ENCODE results near the gene FLACC1. TPM values are rescaled to one million over a fixed set of nuclear protein-coding genes. Genes with fewer than 3 reads are reported as not detected.

Gene FLACC1
- total and polyA plus RNA-seq, 2 donors (not counting 1 experiment from before 2014, with no cell fraction given): 1.5 to 5.0 TPM

DNA sequence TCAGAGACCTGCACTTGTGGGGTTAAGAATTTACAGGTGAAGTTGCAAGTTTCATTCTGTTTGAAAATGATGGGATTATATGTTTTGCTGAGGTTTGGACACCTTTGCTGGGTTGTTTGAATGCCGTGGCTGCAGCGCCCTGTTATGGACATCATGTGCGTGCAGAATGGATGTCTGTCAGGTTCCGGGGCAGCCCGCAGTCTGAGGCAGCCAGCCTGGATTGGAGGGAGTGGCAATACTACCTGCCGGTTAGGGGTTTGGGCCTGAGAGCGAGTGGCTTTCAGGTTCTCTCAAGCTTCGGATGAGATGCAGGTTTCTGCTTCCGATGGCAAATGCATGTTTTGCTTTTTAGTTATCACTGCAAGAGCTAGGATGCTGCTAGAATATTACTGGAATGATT, 95.7 kb downstream of the FLACC1 start:
- ATAC-seq (ENCODE audit: low read depth) (no peak), DNase-seq (peak; percentile 40)
- intact Hi-C loops (cut with micrococcal nuclease): loop anchor here (2.0 to 5.0 kb wide), 2 partner anchors 15 to 381 kb away; partner anchors contain the start of gene TMEM237
- Histone ChIP-seq H3K79me2 (ENCODE audit: control insufficient read depth, insufficient read depth, low read length) (peaks cover 71% of the 10 kb centered on the region), H3K9ac (ENCODE audit: low read length) (peak overlapping the region; percentile 84), H2AFZ (ENCODE audit: insufficient read depth, low read depth, low read length, poor library complexity, severe bottlenecking) (peak overlapping the region; percentile 43), H3K27me3 (replicated peaks in 1 of 4; ENCODE audit: control extremely low read depth in 1 of 4, control insufficient read depth in 3 of 4, insufficient read depth in 4 of 4, low read length in 3 of 4) (no peaks in the 10 kb centered on the region), H3K9me3 (ENCODE audit: control extremely low read depth in 1 of 3, control insufficient read depth in 2 of 3, insufficient read depth in 1 of 3, low read length in 2 of 3) (no peaks in the 10 kb centered on the region), H3K4me3 (ENCODE audit: control extremely low read depth in 1 of 5, extremely low read depth in 1 of 5, insufficient read depth in 1 of 5, low read depth in 2 of 5, low read length in 4 of 5) (peak overlapping the region; percentile 74 to 97 (median 79)), H3K27ac (ENCODE audit: low read length in 2 of 2) (peak overlapping the region; percentile 40 to 98), H3K4me1 (ENCODE audit: control insufficient read depth in 2 of 2, insufficient read depth in 2 of 2, low read length in 2 of 2) (peaks cover 64 to 76% of the 10 kb centered on the region in 2 donors), H4K20me1 (ENCODE audit: control insufficient read depth, insufficient read depth, low read length, poor library complexity, severe bottlenecking) (peaks cover 16% of the 10 kb centered on the region), H3K4me2 (replicated peaks; ENCODE audit: low read depth, low read length, poor library complexity, severe bottlenecking) (peak overlapping the region; percentile 87), H3K36me3 (replicated peaks in 1 of 2; ENCODE audit: control extremely low read depth in 1 of 2, control insufficient read depth in 1 of 2, extremely low read depth in 1 of 2, insufficient read depth in 2 of 2, low read length in 1 of 2) (peaks cover 3 to 7% of the 10 kb centered on the region in 2 experiments)
- ChIA-PET POLR2A (interaction anchor here (2.4 to 2.8 kb wide), 3 partner anchors 25 to 144 kb away, joined by 8 to 14 read pairs (median 14); no protein-coding TSS in a partner anchor), CTCF (interaction anchor here (0.9 to 10.9 kb wide), 10 partner anchors 9 to 104 kb away, joined by 3 to 123 read pairs (median 6); partner anchors contain the start of gene CASP10)
- 30% methylated on average over 9 of the region's 9 CpGs for WGBS (ENCODE audit: insufficient coverage)
- no peaks in the 10 kb centered on the region for H3K27me3 Mint-ChIP-seq
- peak overlapping the region; percentile 97 for H3K4me3 Mint-ChIP-seq
- H3K9me3 Mint-ChIP-seq (ENCODE audit: insufficient read depth): no peaks in the 10 kb centered on the region
- peak overlapping the region; percentile 99 for H3K27ac Mint-ChIP-seq
- H3K4me1 Mint-ChIP-seq: peaks cover 80% of the 10 kb centered on the region
- no peak for TF ChIP-seq CTCF (IDR thresholded peaks at IDR 0.05)
- TF ChIP-seq EZH2 (IDR thresholded peaks at IDR 0.05; ENCODE audit: borderline replicate concordance, insufficient read depth, low read depth, low read length, poor library complexity, severe bottlenecking): no peak

DNA sequence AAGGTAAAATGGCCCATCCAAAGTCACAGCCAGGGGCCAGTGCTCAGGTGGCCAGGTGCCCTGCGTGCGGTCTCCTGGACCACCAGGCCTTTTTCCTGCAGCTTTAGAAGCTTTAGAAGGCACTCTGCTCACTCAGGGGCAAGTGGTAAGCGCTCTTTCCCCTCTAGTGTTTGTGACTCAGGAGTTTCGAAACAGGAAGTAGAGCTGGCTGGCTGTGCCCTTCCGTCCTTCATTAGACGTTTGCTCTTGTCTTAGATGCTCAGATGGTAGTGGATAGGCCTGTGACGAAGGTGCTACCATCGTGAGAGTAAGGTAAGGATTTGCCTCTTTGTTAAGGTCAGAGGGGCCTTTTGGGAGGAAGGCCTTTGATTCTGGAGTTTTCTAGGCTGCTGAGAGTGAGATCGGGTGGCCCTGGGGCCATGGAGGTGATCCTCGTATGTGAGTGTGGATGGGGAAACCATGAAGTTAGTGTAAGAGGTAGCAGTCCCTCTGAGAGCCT, 96.8 kb downstream of the FLACC1 start, which contains the start of gene CASP8:
Gene CASP8, plus strand, starts transcription at position 235 of the 499 bp plus-strand sequence. CDS start 5,951 bp downstream, outside the sequence.
- H3K4me3 Mint-ChIP-seq: peak within 1 kb of the TSS; percentile 97
- H3K4me1 Mint-ChIP-seq: peaks cover 77% of the 10 kb centered on the region
- peak within 1 kb of the TSS; percentile 99 for H3K27ac Mint-ChIP-seq
- DNase-seq: peak; percentile 87
- ATAC-seq (ENCODE audit: low read depth): peak; percentile 51
- Histone ChIP-seq H2AFZ (ENCODE audit: insufficient read depth, low read depth, low read length, poor library complexity, severe bottlenecking) (peak within 1 kb of the TSS; percentile 83), H3K4me1 (ENCODE audit: control insufficient read depth in 2 of 2, insufficient read depth in 2 of 2, low read length in 2 of 2) (peaks cover 64 to 81% of the 10 kb centered on the region in 2 donors), H3K27me3 (replicated peaks in 1 of 4; ENCODE audit: control extremely low read depth in 1 of 4, control insufficient read depth in 3 of 4, insufficient read depth in 4 of 4, low read length in 3 of 4) (no peaks in the 10 kb centered on the region), H3K79me2 (ENCODE audit: control insufficient read depth, insufficient read depth, low read length) (peaks cover 70% of the 10 kb centered on the region), H4K20me1 (ENCODE audit: control insufficient read depth, insufficient read depth, low read length, poor library complexity, severe bottlenecking) (peaks cover 6% of the 10 kb centered on the region), H3K4me3 (ENCODE audit: control extremely low read depth in 1 of 5, extremely low read depth in 1 of 5, insufficient read depth in 1 of 5, low read depth in 2 of 5, low read length in 4 of 5) (peak within 1 kb of the TSS; percentile 74 to 97 (median 79)), H3K27ac (ENCODE audit: low read length in 2 of 2) (peak within 1 kb of the TSS; percentile 97 to 98), H3K9me3 (ENCODE audit: control extremely low read depth in 1 of 3, control insufficient read depth in 2 of 3, insufficient read depth in 1 of 3, low read length in 2 of 3) (no peaks in the 10 kb centered on the region), H3K36me3 (replicated peaks in 1 of 2; ENCODE audit: control extremely low read depth in 1 of 2, control insufficient read depth in 1 of 2, extremely low read depth in 1 of 2, insufficient read depth in 2 of 2, low read length in 1 of 2) (peaks cover 0 to under 1% of the 10 kb centered on the region in 2 experiments), H3K9ac (ENCODE audit: low read length) (peak within 1 kb of the TSS; percentile 84), H3K4me2 (replicated peaks; ENCODE audit: low read depth, low read length, poor library complexity, severe bottlenecking) (peak within 1 kb of the TSS; percentile 87)
- TF ChIP-seq CTCF (IDR thresholded peaks at IDR 0.05): no peak
- no peak for TF ChIP-seq EZH2 (IDR thresholded peaks at IDR 0.05; ENCODE audit: borderline replicate concordance, insufficient read depth, low read depth, low read length, poor library complexity, severe bottlenecking)
- H3K27me3 Mint-ChIP-seq: no peaks in the 10 kb centered on the region
- WGBS (ENCODE audit: insufficient coverage): 2% methylated on average over 8 of the region's 10 CpGs
- ChIA-PET CTCF (interaction anchor here (0.7 to 10.9 kb wide), 15 partner anchors 10 to 191 kb away, joined by 3 to 123 read pairs (median 3); partner anchors contain the start of gene CASP10), POLR2A (interaction anchor here (1.2 to 2.8 kb wide), 5 partner anchors 24 to 396 kb away, joined by 3 to 14 read pairs (median 8); partner anchors contain the start of genes CASP10 and CLK1)
- H3K9me3 Mint-ChIP-seq (ENCODE audit: insufficient read depth): no peaks in the 10 kb centered on the region
- intact Hi-C loops (cut with micrococcal nuclease): loop anchor here (1.0 to 5.0 kb wide), 6 partner anchors 8 to 382 kb away; partner anchors contain the start of genes CASP10, NIF3L1, PPIL3 and TMEM237

Data from B cell (primary cell).